Measurements from ENCODE around the gene ABCC9. TPM values are rescaled to one million over a fixed set of nuclear protein-coding genes. Genes with fewer than 3 reads are reported as not detected.

The ABCC9 gene
- total RNA-seq = 3.0 TPM

DNA sequence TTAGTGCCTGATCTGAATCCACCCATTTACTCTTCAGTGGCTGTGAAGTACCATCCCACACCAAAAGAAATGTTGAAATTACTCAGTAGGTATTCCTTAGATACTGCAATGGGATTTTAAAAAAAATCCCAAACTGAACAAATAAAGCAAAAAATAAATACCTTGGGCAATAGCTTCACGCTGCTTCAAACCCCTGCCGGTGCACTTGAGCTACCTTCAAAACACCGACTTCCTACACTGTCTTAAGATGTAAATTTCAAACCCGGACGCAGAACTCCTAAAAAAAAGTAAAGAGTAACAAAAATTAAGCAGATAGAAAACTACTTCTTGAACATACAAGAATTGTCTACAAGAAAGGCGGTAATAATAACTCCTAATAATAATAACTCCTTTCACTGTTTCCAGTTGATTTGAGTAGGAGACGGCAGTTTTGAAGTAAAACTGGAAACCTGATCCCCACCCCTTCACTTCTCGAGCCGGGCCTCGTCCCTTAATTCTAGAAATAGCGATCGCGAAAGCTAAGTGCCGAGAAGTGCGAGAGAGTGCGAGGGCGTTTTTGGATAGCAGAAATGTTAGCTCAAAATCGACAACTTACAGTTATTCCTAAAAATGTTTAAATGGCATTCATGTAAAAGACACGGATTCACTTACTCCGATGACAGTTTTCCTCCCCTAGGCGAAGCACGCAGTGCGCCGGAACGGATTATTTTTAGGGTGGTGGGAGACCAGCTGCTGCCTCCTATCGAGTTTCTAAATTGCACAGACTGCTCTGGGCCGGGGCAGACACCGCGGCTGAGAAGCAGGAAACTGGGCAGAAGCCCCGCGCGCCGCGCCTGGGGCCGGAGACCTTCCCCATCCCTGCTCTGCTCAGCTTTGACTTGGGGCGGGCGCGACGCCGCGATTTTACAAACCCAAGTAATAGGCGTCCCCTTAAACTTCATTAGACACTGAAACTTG, at the start of gene ABCC9:
ABCC9 (minus strand) TSS at position 878 of the 957 bp plus-strand sequence. CDS start 4,752 bp downstream, outside the sequence.
- ATAC-seq = no peak

DNA sequence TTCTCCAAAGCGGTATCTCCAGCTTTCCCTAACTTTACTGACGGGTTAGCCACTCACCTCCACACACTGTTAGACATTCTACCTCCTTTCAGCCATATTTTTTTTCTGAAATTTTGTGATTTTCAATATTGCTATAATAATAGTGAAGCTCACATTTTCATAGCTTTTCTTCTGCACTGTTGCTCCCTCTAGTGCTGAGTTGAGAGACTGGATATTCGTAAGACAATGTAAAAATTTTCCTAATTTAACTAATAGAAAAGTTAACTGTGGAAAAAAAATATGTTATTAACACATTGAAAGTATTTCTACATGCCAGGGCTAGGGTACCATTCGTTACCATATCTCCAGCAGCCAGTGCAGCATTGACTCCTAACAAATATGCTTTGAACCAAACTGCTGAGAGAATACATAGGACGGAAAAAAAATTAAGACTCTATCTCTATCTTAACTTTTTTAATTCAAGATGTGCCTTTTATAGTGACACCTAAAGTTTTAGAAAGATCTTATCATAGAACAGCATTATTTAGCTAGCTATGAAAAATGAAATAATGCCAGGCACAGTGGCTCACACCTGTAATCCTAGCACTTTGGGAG, 48.7 kb upstream of the ABCC9 start:
- no peak for ATAC-seq

DNA sequence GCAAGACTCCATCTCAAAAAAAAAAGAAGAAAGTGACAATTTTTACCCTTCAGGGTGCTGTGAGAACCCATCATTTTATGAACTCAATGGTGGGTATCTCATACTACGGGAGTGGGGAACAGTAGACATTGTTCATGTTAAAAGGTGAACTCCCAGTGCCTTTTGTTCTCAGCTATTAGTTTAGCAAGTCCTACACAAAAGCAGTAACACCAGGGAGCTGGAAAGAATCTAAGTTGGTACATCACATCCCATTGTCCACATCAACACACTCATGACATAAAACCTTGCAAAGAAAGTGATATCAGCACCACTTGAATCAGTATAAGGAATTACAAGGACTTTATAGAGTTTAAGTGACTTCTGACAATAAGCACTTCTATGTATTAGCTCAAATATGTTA, 47.4 kb upstream of the ABCC9 start:
- ATAC-seq = no peak

DNA sequence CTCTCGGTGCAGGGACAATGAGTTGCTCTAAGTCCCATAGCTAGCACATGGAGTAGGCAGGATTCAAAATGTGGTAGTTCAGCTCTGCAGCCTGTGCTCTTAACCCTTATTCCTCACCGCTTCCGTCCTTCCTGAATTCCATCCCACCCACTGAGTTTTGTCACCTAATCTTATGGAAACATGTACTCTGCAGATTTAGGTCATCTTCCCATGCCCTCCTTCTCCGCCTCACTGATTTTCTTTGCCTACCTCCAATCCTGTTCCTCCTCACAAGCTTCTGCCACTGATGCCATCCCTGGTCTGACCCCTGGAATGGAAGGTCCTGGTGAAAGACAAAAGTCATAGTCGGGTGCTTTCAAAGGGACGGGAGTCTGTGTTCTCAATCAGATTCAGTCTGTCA, 46.5 kb upstream of the ABCC9 start:
- ATAC-seq = no peak

DNA sequence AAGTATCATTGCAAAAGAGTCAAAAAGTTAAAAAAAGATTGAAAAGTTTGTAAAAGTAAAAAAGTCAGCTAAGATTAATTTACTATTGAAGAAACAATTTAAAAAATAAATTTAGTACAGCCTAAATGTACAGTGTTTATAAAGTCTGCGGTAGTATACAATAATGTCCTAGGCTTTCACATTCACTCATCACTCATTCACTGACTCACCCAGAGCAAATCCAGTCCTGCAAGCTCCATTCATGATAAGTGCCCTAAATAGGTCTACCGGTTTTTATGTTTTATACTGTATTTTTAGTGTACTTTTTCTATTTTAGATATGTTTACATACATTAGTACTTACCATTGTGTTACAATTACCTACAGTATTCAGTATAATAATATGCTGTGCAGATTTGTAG, 43.9 kb upstream of the ABCC9 start:
- no peak for ATAC-seq

DNA sequence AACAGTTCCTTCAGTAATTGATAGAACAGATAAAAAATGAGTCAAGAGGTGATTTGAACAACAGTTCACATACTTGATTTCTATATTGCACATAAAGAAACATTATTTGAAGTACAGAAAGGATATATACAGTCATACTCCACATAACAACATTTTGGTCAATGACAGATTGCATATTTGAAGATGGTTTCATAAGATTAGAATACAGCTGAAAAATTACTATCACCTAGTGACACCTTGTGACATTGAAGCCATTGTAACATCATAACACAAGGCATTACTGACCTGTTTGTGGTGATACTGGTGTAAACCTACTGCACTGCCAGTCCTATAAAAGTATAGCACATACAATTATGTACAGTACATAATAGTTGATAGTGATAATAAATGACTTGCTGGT, 43.1 kb upstream of the ABCC9 start:
- ATAC-seq = no peak

DNA sequence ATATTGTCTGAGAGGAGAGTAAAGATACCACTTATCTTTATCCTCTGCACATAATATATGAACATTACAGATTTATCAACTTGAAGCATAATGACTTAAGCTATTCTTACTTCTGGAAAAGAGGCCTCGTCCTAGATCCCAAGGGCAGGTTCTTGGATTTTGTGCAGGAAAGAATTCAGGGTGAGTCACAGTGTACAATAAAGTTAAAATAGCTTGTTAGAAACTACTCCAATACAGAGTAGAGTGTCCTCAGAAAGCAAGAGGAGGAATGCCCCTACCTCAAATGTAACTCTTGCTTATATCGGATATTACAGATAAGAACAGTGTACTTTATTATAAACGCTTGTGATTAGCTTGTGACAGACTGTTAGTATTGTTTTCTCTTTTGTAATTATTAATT, 41.9 kb upstream of the ABCC9 start:
- no peak for ATAC-seq

DNA sequence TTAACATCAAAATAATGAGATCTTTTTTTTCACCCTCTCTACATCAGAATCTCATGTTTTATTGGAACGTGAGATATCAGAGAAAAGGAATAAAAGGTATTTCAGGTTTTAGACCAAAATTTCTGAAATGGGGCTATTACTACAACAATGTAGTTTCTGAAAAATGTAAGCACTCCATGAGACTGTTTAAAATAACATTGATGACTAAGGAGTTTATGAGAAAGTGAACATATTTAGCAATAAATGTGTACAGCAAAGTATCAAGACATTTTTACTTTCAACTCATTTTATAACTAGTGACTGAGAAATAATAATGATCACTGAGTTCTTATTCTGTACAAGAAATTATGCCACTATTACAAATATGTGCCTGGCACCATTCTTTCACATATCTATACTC, 39.3 kb upstream of the ABCC9 start:
- no peak for ATAC-seq

DNA sequence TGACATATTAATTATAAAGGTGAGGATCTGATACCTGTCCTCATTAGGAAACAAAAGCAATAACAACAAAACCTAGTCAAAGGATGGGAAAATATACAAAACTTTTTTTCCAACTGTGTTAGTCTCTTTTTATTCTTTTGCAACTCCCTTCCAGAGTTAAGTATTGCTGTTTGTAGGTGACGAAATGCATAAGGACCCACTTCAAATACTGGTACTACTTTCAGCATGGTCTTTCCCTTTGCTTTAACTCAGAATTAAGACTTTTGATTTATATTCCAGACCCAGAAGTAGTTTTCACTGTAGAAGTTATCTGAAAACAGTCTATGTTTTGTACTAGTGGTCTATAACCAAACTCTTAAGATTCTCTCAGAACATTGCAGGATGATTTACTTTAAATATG, 34.1 kb upstream of the ABCC9 start:
- ATAC-seq = no peak

DNA sequence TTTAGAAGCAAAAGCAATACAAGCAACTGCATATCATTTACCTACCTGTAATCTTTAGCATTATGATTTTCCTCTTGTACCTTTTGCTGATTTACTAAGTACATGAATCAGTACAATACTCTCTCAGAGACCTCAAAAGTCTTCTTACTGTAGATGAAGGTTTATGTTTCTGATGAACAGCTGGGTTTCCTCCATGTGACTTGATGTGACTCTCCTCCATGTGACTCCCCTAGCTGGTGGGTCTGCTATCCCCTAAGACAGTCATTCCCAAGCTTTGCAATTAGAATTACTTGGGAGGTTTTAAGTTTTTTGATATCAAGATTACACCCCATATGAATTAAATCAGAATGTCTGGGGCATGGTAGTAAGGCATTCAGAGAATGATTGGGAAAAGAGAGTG, 32.0 kb upstream of the ABCC9 start:
- ATAC-seq = no peak

DNA sequence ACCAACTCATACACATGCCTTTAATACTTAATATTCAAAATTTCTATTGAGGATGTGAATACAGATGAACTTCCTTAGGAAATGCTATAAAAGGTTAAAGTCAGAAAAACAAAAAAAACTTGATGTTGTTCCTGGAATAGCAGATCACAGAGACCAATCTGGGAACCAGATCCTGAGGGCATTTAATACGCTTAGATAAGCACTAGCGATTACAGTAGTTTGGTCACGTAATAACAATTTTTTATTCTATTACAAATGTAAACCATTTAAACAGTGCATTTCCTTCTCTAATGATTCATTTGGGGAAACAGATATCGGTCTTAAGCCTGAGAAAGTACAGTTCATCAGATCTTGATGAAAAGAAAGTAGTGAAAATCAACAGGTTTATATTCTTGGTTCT, 30.8 kb upstream of the ABCC9 start:
- no peak for ATAC-seq

DNA sequence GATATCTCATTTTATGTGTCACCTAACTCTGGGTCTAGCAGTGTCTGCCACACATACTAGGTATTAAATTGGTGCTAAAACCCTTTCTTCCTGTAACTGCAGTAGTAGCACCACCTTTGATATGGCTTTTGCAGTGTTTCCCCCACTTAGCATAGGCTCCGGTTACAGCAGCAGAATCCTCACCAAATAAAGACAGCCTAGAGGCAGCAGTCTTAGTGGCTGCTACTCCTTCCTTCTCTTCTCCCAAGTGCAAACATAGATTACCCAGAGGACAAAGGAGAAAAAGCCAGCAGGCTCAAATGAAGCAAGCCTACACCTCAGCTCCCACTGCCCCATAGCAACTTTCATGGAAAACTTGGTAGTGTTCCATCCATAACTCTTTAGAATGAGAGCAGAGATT, 30.1 kb upstream of the ABCC9 start:
- no peak for ATAC-seq

DNA sequence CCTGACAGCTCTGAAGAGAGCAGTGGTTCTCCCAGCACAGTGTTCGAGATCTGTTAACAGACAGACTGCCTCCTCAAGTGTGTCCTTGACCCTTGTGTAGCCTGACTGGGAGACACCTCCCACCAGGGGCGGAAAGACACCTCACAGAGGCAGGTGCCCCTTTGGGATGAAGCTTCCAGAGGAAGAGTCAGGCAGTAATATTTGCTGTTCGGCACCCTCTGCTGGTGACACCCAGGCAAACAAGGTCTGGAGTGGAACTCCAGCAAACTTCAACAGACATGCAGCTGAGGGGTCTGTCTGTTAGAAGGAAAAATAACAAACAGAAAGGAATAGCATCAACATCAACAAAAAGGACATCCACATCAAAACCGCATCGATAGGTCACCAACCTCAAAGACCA, 21.6 kb upstream of the ABCC9 start:
- ATAC-seq = no peak

DNA sequence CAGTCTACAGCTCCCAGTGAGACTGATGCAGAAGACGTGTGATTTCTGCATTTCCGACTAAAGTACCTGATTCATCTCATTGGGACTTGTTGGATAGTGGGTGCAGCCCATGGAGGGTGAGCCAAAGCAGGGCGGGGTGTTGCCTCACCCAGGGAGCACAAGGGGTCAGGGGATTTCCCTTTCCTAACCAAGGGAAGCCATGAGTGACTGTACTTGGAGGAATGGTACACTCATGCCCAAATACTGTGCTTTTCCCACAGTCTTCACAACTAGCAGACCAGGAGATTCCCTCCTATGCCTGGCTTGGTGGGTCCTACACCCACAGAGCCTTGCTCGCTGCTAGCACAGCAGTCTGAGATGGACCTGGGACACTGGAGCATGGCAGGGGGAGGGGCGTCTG, 21.0 kb upstream of the ABCC9 start:
- no peak for ATAC-seq

DNA sequence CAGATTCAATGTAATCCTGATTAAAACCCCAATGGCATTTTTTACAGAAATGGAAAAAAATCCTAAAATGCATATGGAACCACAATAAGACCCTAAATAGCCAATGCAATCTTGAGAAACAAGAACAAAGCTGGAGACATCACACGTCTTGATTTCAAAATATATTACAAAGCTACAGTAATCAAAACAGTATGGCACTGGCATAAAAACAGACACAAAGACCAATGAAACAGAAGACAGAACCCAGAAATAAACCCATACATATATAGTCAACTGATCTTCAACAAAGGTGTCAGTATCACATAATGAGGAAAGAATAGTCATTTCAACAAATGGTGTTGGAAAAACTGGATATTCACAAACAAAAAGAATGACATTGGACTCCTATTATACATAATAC, 9.4 kb upstream of the ABCC9 start:
- ATAC-seq = no peak

DNA sequence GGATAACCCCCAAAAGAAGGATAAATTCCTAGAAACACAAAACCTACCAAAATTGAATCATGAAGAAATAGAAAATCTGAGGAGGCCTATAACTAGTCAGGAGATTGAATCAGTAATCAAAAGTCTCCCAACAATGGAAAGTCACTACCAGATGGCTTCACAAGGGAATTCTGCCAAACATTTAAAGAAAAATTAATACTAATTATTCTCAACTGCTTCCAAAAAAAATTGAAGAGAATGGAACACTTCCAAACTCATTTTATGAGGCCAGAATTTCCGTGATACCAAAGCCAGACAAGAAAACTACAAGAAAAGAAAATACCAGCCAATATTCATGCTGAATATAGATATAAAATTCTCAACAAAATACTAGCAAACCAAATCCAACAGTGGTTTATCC, 7.8 kb upstream of the ABCC9 start:
- ATAC-seq = no peak

DNA sequence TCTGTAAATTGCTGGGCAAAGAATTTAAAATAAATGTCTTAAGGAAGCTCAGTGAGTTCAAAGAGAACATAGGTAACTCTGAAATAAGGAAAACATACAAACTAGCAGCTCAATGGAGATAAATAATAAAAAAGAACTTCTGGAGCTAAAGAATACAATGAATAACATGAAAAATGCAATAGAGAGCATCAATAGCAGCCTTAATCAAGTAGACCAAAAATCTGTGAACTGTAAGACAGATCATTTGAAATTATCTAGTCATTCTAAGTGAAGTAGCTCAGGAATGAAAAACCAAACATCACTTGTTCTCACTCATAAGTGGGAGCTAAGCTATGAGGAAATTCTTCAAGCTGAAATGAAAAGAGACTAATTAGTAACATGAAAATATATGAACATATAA, 5.8 kb upstream of the ABCC9 start:
- no peak for ATAC-seq

DNA sequence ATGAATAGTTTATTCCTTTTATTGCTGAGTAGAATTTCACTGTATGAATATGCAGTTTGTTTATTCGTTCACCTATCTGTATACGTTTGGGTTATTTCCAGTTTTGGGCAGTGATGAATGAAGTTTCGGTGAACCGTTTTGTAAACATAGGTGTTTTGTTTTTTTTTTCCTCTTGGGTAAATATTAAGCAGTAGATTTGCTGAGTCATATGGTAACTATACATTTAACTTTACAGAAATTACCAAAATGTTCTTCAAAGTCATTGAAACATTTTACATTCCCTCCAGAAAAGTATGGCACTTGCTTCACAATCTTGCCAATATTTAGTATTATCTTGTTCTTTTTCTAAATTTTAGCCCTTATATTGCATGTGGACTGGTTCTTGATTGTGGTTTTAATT, 3.8 kb upstream of the ABCC9 start:
- ATAC-seq = no peak

DNA sequence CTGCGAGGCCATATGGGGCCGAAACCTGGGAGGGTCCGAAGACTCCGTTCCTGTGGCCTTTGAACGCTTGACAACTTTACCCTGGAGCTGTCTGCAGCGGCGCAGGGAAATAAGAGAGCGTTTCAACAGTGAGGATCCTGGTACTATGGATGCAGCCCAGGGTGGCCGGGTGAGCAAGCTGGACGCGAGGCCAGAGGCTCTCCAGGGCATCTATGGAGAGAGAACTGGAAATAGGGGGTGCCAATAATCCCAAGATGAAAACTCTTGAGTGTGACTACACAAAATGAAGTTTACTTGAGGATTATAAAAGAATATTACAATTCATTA, 1.1 kb upstream of the ABCC9 start:
- ATAC-seq = no peak

DNA sequence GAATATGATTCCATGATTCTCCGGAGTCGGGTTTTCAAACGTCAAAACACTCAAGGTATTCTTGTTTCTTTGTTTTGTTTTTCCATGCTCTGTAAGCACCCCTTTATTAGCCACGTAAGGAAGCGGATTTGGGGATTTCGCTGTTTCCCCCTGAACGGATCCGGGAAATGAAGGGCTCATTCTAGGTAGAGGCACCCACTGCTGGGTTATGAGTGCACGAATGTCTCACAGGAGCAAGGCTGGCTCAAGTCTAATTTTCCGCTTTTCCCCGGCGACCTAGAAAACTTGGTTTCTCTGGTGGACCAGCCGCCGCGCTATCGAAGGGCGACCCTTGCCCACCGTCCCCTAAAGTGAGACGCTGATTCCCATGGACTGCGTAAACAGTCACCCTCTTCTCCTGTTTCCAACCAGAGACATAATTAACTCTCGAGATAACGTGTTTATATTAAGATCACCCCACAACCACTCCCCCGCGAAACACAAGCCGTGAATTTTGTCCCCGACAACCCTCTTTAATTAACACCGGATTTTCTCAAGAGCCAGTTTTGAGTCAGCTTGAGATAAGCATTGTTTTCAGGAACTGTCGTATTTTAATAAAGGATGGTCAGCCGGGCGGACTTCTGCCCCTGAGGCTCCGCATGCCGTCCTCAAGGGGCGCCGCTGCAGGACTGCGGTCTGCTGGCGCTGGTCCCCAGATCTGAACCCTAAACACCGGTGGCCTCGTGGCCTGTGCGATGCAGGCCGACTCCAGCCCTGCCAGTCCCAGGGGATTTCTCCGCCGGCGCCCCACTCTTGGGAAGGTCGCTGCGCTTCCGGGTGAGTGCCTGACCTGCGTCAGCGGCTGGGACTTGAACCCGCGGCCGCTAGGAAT, 515 bp upstream of the ABCC9 start:
- ATAC-seq = no peak

DNA sequence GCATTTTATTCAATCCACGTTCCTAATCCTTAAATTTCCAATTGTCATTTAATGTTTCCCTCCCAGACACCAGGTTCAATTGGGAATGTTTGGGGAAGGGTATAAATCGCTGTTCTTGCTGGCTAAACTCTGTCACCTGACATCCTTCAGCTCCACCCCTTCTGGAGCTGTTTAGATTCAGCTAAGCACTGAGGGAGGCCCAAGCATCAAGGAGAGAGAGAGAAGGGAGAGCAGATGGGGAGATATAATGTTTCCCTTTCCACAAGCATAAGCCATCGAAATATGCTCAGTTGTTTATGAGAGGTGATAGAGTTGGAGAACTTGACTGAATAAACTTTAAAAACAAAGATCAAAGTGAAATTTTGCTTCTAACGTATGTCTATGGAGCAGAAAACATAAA, 1.8 kb downstream of the ABCC9 start:
- ATAC-seq = no peak

DNA sequence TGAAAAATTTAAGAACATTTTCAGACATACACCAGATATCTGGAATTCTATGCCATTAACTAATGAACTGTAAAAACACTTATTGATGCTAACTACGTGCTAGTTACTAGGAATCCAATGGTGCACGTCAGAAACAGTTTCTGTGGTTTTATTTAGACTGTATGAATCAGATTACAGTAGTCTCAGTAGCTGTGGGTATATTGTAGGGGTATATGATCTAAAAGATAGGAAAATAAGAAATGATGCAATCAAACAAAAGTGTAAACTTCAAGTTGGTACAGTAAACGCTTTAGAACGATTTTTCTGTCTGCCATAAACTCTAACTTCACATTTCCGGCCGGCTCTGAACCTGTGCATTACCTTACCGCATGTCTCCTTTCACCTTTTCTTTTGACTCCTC, 2.3 kb downstream of the ABCC9 start:
- no peak for ATAC-seq

DNA sequence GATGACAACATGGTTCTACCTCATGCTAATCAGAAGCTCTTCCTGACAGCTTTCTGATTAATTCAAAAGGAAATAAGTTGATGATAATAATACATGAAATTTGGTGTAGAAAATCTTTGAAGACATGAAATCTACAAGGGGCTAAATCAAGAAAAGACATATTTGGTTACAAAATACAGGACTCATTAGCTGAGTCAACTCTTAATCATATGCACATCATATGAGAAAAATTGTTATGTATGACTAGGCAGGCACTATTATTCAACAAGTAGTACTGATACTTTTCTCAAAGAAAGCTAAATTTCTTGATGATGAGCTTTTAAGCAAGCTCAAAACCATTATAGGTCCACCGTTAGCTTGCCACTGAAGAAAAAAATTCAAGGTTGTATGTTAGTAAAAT, 7.1 kb downstream of the ABCC9 start:
- ATAC-seq = no peak

DNA sequence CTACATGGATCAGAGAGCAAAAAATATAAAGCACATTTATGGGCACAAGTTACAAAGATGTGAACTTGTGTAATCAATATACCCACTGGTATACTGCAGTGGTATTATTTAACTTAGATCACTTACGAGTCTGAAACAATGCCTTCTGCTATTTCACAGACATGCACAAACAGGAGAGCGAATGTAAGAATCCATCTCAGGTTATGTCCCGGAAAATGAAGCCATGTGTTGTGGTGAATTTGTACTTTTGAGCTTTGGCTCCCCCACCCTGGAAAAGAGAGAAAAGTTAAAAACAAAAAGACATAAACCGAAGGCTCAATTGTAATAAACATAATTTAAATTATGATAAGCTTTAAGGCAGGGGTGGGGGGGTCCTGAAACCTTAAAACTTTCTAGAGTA, 7.6 kb downstream of the ABCC9 start:
- no peak for ATAC-seq
